Loucy (cell line): ENCODE measurements around the gene CNIH3.

ENCODE experiments used
- H2AFZ ChIP-seq: fragments of 200-600 bp; sonication (generic); 2 replicates; pipeline ENCODE4 v1.6.0; 2016; ENCODE audit warnings: antibody characterized with exemption, mild to moderate bottlenecking, low read length, moderate library complexity
- H3F3A ChIP-seq: fragments of 200-600 bp; 2 replicates; pipeline ENCODE4 v1.6.0; 2016; ENCODE audit warnings: antibody characterized with exemption, low read depth, mild to moderate bottlenecking
- H3K27me3 ChIP-seq: fragments of 200-600 bp; sonication (generic); 2 replicates; pipeline ENCODE4 v1.6.1; 2014; ENCODE audit warnings: low read length, mild to moderate bottlenecking; ENCODE audit not compliant: insufficient read depth, poor library complexity, severe bottlenecking
- H3K36me3 ChIP-seq: fragments of 200-600 bp; sonication (generic); 2 replicates; pipeline ENCODE4 v1.6.1; 2016; ENCODE audit warnings: low read length; ENCODE audit not compliant: insufficient read depth
- H3K4me1 ChIP-seq: fragments of 200-600 bp; sonication (generic); 2 replicates; pipeline ENCODE4 v1.5.1; 2014; ENCODE audit warnings: low read length, mild to moderate bottlenecking; ENCODE audit not compliant: insufficient read depth, poor library complexity, severe bottlenecking
- H3K4me2 ChIP-seq: fragments of 200-600 bp; sonication (generic); 2 replicates; pipeline ENCODE4 v1.6.0; 2014; ENCODE audit warnings: antibody characterized with exemption, low read length, low read depth, mild to moderate bottlenecking; ENCODE audit not compliant: poor library complexity, severe bottlenecking
- H3K4me3 ChIP-seq: fragments of 200-600 bp; sonication (generic); 2 replicates; pipeline ENCODE4 v1.5.1; 2014; ENCODE audit warnings: low read length, mild to moderate bottlenecking, mixed read lengths; ENCODE audit not compliant: poor library complexity, severe bottlenecking
- H3K79me2 ChIP-seq: fragments of 200-600 bp; sonication (generic); 2 replicates; pipeline ENCODE4 v1.6.1; 2014; ENCODE audit warnings: low read length; ENCODE audit not compliant: insufficient read depth
- H3K9ac ChIP-seq: fragments of 200-600 bp; sonication (generic); 2 replicates; pipeline ENCODE4 v1.6.0; 2014; ENCODE audit warnings: mild to moderate bottlenecking, low read depth, low read length, moderate library complexity; ENCODE audit not compliant: poor library complexity, severe bottlenecking
- H3K9me2 ChIP-seq: fragments of 200-600 bp; sonication (generic); replicated peaks from 2 replicates; pipeline ENCODE4 v1.6.1; 2016; ENCODE audit warnings: low read depth, low read length, mixed read lengths
- H3K9me3 ChIP-seq: fragments of 200-600 bp; sonication (generic); 2 replicates; pipeline ENCODE4 v1.6.1; 2014; ENCODE audit warnings: mild to moderate bottlenecking, antibody characterized with exemption, low read length, low read depth; ENCODE audit not compliant: insufficient read depth
- H4K20me1 ChIP-seq: fragments of 200-600 bp; sonication (generic); 2 replicates; pipeline ENCODE4 v1.6.0; 2014; ENCODE audit warnings: antibody characterized with exemption, low read length, mild to moderate bottlenecking; ENCODE audit not compliant: insufficient read depth, poor library complexity, severe bottlenecking
- CTCF ChIP-seq: fragments of 200-600 bp; sonication (generic); conservative IDR thresholded peaks from 2 replicates; pipeline ENCODE4 v1.5.1; 2014; ENCODE audit warnings: mild to moderate bottlenecking, antibody characterized with exemption, low read length
- EZH2phosphoT487 ChIP-seq: fragments of 200-600 bp; IDR thresholded peaks from 2 replicates; pipeline ENCODE4 v1.6.1; 2018; ENCODE audit warnings: antibody characterized with exemption, mild to moderate bottlenecking, moderate library complexity, borderline replicate concordance

Gene CNIH3

GRCh38 chr1:224694969-224695368 lies 78.9 kb downstream of the CNIH3 start:
- Histone ChIP-seq H3K4me1 (no peaks in the 10 kb centered on the region), H3K36me3 (no peaks in the 10 kb centered on the region; the same call in 1 of the 2 replicates), H3K79me2 (no peaks in the 10 kb centered on the region)

GRCh38 chr1:224696021-224696420 lies 79.9 kb downstream of the CNIH3 start:
- Histone ChIP-seq H3K4me2 (no peak overlapping the region), H4K20me1 (no peaks in the 10 kb centered on the region), H3K27me3 (no peaks in the 10 kb centered on the region), H3F3A (no peaks in the 10 kb centered on the region), H2AFZ (no peak overlapping the region), H3K9ac (no peak overlapping the region), H3K4me3 (no peak overlapping the region), H3K79me2 (no peaks in the 10 kb centered on the region), H3K9me3 (no peaks in the 10 kb centered on the region), H3K9me2 (no peaks in the 10 kb centered on the region), H3K4me1 (no peaks in the 10 kb centered on the region), H3K36me3 (no peaks in the 10 kb centered on the region; the same call in 1 of the 2 replicates)
- TF ChIP-seq EZH2phosphoT487, result no peak
- TF ChIP-seq CTCF, result no peak

More at GRCh38 chr1:224694969-224695368, 78.9 kb downstream of the CNIH3 start:
- H4K20me1 ChIP-seq, result no peaks in the 10 kb centered on the region
- no peaks in the 10 kb centered on the region for H3F3A ChIP-seq
- no peaks in the 10 kb centered on the region for H3K9me2 ChIP-seq
- no peak for TF ChIP-seq CTCF
- TF ChIP-seq EZH2phosphoT487, result no peak
- no peaks in the 10 kb centered on the region for H3K9me3 ChIP-seq
- H3K9ac ChIP-seq, result no peak overlapping the region
- no peaks in the 10 kb centered on the region for H3K27me3 ChIP-seq
- no peak overlapping the region for H3K4me3 ChIP-seq
- H3K4me2 ChIP-seq, result no peak overlapping the region
- H2AFZ ChIP-seq, result no peak overlapping the region

GRCh38 chr1:224696891-224697765 lies 81.0 kb downstream of the CNIH3 start:
- no peaks in the 10 kb centered on the region for H3K9me3 ChIP-seq
- H4K20me1 ChIP-seq, result no peaks in the 10 kb centered on the region
- no peak overlapping the region for H3K4me2 ChIP-seq
- no peak overlapping the region for H2AFZ ChIP-seq
- no peaks in the 10 kb centered on the region for H3K9me2 ChIP-seq
- no peaks in the 10 kb centered on the region for H3F3A ChIP-seq
- TF ChIP-seq CTCF (no peak), EZH2phosphoT487 (no peak)
- H3K36me3 ChIP-seq, result no peaks in the 10 kb centered on the region; the same call in 1 of the 2 replicates
- H3K79me2 ChIP-seq, result no peaks in the 10 kb centered on the region
- H3K4me3 ChIP-seq, result no peak overlapping the region
- no peak overlapping the region for H3K9ac ChIP-seq
- peaks cover 5% of the 10 kb centered on the region for H3K4me1 ChIP-seq
- no peaks in the 10 kb centered on the region for H3K27me3 ChIP-seq
